GM18909 (cell line): Measurements from ENCODE around the gene KLF17.
"Not testable (repeated sequence)": the region's sequence is repeated elsewhere in the genome, so short reads cannot be mapped to it uniquely, and the experiment has no call there.

Experiments used
- ATAC-seq: cut with Tn5 transposase; IDR thresholded peaks from one replicate; pipeline ENCODE4 v1.9.1; 2021; ENCODE audit warnings: mild to moderate bottlenecking; ENCODE audit not compliant: unreplicated experiment, poor library complexity

The KLF17 gene

DNA sequence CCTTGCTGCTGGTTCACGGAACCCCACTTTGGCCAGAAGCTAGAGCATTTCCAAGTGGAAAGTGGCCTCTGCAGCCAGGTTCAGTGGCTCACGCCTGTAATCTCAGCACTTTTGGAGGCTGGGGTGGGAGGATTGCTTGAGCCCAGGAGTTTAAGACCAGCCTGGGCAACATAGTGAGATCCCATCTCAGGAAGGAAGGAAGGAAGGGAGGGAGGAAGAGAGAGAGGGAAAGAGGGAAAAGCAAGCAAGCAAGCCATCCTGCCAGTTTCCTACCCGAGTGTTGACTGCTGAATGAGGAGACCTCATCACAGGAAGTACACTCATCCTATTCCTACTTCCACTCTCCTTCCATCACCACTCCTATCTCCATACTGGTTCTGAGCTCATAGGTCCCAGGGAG lies 12.8 kb upstream of the KLF17 start:
- no peak for ATAC-seq

DNA sequence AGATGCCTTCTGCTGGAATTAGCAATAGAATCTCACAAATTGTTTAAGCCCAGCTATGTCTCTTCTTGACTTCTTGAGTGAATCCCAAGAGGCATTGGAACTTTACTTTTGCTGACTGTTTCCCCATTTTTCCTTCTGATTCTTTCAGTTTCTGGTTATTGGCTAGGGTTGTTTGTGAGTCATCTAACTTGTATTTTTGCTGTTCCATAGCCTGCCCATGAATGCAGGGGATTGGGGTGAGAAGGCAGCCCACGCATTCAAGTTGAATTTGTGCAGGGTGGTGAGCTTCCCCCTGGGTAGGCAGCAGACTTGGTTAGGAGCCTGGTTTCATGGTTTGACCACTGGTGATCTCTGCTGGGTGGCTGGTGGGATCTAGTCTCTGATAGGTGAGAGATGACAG lies 10.4 kb upstream of the KLF17 start:
- ATAC-seq: no peak

DNA sequence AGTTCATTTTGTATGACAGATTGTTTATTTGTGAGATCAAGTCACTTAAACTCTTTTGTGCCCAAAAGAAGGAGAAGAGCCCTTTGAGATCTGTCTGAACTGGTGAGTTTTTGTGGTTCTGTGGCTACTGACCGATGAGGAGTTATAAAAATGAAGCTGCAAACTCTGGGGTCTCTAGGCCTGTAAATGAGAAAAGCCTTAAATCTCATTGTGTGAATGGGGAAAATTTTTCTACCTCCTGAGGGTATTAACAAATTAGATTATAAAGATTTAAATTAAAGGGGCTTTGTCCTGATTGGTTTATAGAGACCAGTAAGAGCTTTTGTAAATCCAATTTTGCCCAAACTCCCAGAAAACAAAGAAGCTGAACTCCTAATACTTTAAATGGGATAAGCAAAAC lies 9.7 kb upstream of the KLF17 start:
- no peak for ATAC-seq

DNA sequence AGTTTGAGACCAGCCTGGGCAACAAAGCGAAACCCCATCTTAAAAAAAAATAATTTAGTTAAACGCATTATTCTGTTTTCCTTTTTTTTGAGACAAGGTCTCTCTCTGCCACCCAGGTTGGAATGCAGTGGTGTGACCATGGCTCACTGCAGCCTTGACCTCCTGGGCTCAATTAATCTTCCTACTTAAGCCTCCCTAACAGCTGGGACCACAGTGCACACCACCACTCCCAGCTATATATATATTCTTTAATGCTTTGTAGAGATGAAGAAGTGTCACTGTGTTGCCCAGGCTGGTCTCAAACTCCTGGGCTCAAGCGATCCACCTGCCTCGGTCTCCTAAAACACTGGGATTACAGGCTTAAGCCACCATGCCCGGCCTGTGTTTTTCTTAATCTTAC lies 7.7 kb upstream of the KLF17 start:
- ATAC-seq: no peak

DNA sequence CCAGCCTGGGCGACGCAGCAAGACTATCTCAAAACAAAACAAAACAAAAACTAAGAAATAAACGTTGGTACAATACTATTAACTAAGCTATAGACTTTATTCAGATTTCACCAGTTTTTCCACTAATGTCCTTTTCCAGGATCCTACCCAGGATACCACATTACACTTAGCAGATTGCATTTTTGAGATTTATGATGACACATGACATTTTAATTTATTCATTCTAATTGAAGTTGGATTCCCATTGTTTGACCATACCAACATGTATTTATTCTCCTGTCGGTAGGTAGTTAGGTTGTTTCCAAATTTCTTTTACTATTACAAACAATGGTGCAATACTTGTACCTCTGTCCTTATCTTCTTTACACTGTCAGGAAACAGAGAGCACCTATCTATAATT lies 6.8 kb upstream of the KLF17 start:
- ATAC-seq: no peak

DNA sequence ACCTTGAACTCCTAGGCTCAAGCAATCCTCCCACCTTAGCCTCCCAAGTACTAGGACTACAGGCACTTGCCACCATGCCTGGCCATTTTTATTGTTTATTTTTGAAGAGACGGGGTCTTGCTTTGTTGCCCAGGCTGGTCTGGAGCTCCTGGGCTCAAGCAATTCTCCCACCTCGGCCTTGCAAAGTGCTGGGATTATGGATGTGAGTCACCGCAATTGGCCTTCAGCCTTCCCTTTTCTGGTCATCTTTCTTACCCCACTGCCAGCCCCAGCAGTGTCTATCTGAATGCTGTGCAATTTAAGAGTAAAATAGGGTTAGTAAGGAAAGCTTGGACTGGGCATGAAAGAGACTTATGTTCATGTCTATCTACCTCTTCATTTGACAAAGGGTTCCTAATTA lies 6.1 kb upstream of the KLF17 start:
- ATAC-seq: no peak

DNA sequence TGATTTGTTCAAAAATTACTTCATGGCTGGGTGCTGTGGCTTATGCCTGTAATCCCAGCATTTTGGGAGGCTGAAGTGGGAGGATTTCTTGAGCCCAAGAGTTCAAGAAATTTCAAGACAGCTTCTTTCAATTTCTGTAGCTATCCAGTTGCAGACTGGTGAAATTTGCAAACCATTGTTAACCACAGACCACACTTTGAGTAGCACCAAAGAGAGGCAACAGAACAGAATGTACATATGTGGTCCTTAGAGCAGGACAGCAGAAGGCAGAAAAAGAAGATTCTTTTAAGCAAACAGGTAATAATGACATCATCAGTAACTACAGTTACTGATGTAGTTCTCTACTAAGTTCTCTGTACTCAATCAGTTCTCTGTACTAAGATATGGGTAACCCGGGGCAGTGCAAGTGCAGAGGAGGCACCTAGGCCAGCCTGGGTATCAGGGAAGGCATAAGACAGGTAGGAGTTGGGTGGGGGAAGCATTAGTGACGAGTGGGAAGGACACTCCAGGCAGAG lies 5.5 kb upstream of the KLF17 start:
- ATAC-seq: no peak

DNA sequence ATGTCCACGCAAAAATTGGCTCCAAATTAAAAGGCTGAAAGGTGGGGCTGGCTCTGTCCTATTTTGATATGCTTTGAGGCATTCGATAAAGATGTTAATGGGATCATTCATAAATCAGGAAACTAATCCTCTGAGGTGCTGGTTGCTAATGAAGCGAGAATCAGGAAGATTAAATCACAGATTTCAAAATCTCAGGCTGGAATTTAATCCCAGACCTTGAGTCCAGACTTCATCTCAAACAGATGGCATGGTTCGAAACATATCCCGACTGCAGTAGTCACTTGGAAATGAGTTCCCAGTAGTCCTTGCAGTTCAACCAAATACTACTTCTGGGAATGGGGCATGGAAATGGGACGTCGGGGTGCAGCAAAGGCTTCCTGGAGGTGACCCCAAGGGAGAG lies 4.5 kb upstream of the KLF17 start:
- no peak for ATAC-seq

DNA sequence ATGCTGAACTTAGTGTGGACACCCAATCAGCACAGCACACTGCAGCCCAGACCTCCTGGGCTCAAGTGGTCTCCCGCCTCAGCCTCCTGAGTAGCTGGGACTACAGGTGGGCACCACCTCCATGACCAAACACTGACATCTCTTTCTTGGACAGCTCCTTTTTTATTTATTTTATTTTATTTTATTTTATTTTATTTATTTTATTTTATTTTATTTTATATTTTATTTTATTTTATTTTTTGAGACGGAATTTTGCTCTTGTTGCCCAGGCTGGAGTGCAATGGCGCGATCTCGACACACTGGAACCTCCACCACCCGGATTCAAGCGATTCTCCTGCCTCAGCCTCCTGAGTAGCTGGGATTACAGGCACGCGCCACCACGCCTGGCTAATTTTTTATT lies 1.3 kb upstream of the KLF17 start:
- not testable (repeated sequence) for ATAC-seq

DNA sequence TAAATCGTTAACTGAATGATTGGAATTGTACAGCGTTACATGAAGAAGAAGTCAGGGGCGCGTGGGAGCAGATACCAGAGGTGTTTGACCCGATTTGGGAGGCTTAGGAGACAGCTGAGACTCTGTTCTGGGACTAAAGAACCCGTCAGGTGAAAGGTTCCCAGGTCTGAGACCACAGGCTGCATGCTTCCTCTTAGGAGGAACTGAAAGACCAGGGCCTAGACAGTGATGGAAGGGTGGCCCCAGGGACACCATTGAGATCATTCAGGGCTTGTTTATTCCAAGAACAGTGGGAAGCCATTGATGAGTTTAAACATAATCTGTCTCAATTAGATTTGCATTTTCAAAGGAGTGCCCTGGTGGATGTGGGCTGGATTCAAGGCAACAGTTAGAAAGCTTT lies 904 bp downstream of the KLF17 start:
- no peak for ATAC-seq

DNA sequence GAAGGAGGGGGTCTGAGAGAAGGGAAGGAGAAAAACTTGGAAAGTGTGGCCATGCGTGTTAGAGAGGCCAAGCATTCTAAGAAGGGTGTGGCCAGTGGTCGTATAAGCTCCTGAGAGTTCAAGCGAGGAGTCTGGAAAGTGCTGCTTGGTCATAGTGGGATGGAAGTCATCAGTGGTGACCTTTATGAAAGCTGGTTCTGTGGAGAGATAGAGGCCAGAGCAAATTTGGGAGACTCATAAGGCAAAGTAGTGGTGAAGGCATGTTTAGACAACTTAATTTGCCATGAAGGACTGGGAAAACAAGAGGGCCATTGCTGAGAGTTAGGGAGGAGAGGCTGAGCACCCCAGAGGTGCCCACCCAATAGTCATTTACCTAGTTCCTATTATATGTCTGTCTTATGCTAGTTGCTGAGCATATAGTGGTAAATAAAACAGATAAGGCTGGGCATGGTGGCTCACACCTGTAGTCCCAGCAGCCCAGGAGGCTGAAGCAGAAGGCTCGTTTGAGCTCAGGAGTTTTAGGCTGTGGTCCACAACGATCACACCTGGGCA lies 1.9 kb downstream of the KLF17 start:
- ATAC-seq: no peak

DNA sequence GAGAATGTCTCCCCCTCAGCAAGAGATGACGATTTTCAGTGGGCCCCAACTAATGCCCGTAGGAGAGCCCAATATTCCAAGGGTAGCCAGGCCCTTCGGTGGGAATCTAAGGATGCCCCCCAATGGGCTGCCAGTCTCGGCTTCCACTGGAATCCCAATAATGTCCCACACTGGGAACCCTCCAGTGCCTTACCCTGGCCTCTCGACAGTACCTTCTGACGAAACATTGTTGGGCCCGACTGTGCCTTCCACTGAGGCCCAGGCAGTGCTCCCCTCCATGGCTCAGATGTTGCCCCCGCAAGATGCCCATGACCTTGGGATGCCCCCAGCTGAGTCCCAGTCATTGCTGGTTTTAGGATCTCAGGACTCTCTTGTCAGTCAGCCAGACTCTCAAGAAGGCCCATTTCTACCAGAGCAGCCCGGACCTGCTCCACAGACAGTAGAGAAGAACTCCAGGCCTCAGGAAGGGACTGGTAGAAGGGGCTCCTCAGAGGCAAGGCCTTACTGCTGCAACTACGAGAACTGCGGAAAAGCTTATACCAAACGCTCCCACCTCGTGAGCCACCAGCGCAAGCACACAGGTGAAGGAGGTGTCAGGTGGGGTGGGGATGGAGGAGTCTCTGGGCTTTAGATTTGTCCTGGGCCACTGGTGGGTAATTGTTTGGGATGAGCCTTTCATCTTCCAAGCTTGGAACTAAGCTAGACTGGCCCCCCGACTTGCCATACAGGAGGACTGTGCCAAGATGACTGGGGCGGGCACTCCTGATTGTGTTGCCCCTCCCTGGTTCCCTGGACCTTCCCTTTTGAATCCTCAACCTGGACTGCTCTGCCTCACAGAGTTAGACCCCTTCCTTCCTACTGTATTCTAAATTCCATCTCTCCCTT lies 11.2 kb downstream of the KLF17 start:
- no peak for ATAC-seq

DNA sequence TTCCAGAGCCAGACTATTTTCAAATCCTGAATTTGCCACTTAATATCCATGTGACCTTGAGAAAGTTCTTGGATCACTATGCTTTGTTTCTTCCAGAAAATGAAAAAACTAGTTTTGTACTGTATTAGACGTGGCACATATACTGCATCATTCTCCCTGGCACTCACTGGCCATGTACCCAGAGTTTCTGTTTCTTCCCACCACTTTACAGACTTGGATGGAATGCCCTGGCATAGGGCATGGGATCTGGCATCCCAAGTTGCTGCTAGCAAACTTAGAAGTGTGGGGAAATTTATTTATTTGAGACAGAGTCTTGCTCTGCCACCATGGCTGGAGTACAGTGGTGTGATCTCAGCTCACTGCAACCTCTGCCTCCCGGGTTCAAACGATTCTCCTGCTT lies 12.8 kb downstream of the KLF17 start:
- no peak for ATAC-seq

DNA sequence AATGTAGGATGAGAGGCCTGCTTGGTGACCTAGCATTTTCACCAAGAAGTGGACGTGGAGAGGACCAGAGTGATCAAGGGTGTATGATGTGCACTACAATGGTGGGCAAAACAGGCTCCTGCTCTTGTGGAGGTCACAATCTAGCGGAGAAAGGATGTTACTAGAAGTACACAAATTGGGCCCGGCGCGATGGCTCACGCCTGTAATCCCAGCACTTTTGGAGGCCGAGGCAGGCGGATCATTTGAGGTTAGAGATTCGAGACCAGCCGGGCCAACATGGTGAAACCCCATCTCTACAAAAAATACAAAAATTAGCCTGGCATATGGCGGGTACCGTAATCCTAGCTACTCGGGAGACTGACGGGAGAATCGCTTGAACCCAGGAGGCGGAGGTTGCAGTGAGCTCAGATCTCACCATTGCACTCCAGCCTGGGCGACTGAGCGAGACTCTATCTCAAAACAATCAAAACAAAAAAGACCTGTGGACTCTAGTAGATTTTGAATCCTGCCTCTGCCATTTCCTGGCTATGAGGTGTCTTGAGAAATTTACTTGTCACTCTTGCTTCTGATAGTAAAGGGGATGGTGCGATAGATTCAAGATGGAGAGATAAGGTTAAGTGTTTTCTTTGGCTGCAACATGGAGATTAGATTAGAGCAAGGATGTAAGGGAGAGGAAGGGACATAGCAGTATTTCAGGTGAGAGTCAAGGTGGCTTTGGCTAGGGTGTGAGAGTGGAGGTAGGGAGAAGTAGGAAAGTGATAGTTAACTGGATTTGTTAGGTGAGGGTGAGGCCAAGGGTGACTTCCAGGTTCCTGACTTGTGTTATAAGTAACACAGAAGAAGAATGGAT lies 15.7 kb downstream of the KLF17 start:
- no peak for ATAC-seq

DNA sequence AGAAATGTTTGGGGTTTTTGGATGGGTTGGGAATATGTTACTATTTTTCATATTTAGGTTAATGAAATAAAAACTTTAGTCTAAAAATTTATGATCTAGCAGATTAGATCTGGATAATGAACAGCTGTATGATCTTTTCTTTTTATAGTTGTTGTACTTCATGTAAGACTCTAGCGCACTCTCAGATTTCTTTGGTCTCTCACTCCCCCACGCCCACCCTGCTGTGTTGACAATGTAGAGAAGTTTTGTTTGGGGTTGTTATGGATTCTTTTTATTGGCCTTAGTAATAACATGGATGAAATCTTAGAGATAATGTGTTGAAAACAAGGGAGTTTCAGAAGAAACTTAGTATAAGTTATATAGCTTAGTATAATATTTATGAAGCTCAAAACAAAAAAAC lies 17.3 kb downstream of the KLF17 start:
- no peak for ATAC-seq

DNA sequence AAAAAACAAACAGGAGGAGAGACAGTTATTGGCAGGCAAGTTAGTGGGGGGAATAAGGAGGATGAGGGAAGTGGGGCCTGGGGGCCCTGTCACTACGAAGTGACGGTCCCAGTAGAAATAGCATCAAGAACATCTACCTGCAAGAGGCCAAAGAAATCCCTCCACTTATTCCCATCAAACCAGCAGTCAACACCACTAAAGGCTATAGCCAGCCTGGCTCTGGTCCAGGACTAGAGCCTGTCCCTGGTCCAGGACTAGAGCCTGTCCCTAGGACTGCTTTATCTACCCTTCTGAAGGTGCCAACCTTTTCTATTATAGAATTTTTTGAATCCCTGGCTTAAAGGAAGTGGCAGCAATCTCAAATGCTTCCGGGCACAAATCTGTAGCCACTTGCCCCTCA lies 19.6 kb downstream of the KLF17 start:
- ATAC-seq: no peak

DNA sequence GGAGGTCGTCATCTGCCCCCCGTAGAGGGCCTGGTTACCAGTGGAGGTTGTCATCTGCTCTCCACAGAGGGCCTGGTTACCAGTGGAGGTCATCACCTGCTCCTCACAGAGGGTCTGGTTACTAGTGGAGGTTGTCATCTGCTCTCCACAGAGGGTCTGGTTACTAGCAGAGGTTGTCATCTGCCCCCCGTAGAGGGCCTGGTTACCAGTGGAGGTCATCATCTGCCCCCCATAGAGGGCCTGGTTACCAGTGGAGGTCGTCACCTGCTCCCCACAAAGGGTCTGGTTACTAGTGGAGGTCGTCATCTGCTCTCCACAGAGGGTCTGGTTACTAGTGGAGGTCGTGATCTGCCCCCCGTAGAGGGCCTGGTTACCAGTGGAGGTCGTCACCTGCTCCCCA lies 20.9 kb downstream of the KLF17 start:
- not testable (repeated sequence) for ATAC-seq

DNA sequence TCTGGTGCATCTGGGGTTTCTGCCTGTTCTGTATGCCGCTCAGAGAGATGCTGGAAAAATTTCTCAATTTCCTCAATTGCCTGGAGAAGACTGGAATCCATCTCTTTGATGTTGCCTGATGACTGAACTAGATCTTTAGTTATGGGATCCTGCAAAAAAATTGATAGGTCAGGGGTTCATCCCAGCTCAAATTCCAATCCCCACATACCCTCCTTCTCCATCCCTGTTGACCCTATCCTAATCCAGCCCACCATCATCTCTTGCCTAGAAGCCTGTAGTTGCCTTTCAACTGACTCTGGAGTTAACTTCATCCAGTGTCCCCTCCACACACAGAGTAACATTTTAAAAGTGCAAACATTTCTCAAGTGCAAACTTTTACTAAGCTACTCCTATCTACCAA lies 22.9 kb downstream of the KLF17 start, which contains the start of gene KLF18:
Gene KLF18 (minus strand): TSS at position 101 of the 400 bp plus-strand sequence. CDS start 0 bp downstream, at position 101.
- ATAC-seq: no peak

DNA sequence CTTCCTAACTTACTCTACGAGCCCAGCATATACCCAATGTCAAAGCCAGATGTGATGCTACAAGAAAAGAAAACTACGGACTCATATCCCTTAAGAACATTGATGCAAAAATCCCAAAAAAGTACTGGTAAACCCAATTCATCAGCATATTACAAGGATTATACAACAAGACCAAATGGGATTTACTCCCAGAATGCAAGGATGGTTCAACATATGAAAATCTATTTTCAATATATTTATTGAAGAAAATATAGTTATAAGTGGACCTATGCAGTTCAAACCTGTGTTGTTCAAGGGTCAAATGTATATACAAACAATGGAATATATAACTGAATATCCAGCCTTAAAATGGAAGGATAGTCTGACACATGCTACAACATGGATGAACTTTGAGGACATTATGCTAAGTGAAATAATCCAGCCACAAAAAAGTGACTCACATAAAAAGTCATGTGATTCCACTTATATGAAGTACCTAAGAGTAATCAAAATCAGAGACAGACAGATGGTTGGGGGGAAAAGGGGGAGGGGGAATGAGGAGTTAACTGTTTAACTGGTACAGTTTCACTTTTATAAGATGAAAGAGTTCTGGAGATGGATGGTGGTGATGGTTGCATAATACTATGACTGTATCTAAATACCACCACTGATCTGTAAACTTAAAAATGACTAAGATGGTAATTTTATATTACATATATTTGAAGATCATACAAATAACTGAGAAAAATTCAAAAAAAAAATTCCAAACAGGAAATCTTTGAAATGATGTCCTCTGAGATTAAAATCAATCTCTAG lies 26.5 kb downstream of the KLF17 start:
- ATAC-seq: no peak
